Pancreas (tissue), 10 donors: ENCODE measurements around the gene EHD1. TPM values are rescaled to one million over a fixed set of nuclear protein-coding genes. Genes with fewer than 3 reads are reported as not detected.
A peak's percentile ranks its signal among the peaks of the same experiment; 100 is the strongest.

ENCODE experiments used
- ATAC-seq, 4 donors: fragments of 200-7000 bp; cut with Tn5 transposase; one replicate each; pipeline versions ENCODE4 v1.8.0 to v1.9.1; 2020; ENCODE audit warnings: mild to moderate bottlenecking in 4 of 4, moderate library complexity in 4 of 4
- DNase-seq, 6 donors: peaks; one replicate each; pipeline ENCODE4 v3.0.0-alpha.2; 2020
- FAIRE-seq: peaks from 2 replicates; lab custom pipeline; 2012; peaks lifted over from hg19 to GRCh38; lab: Jason Lieb, UNC
- H3K27ac ChIP-seq, 4 donors: fragments of 200-600 bp; sonication (generic); 1 replicate in 3 of 4; 2 replicates in 1 of 4; pipeline versions ENCODE4 v1.5.0 to v1.8.0; 2020
- H3K27me3 ChIP-seq, 4 donors: fragments of 200-600 bp; one replicate each; pipeline ENCODE4 v1.8.0; 2021
- H3K36me3 ChIP-seq, 3 donors: fragments of 200-600 bp; sonication (generic) in 1 of 3; one replicate each; pipeline versions ENCODE4 v1.5.0 to v1.8.0; 2020 to 2021
- H3K4me1 ChIP-seq, 3 donors: fragments of 200-600 bp; one replicate each; pipeline ENCODE4 v1.8.0; 2021
- H3K4me3 ChIP-seq, 4 donors: fragments of 200-600 bp; sonication (generic) in 2 of 4; one replicate each; pipeline versions ENCODE4 v1.5.0 to v1.8.0; 2020 to 2021
- H3K9me3 ChIP-seq, 4 donors: fragments of 200-600 bp; one replicate each; pipeline ENCODE4 v1.8.0; 2021
- WGBS, 2 donors: extraction: QIAGEN DNeasy Blood & Tissue Kit; methylation state at CpG; one replicate each; pipeline ENCODE4 v1.1.7; 2013; 5-methylcytosine and 5-hydroxymethylcytosine counted together
- intact Hi-C, 3 donors: fragments of 100-400 bp; cut with DNase I; formaldehyde crosslinking; loops; one replicate each; pipeline versions ENCODE4 v1.11.1 to v1.14.2; 2022
- polyA plus RNA-seq, 2 donors: library from polyadenylated mRNA; stranded (reverse); fragments of 200-250 nt; gene quantifications; one replicate each; pipeline ENCODE4 v1.2.3, GENCODE V29; 2013
- total RNA-seq, 6 donors: library from RNA; stranded (reverse); fragmentation: NEBNext Ultra II Directional in 4 of 6; extraction: Animal tissue kit (Norgen Biotek cat#: 25700) in 4 of 6; gene quantifications; one replicate each; pipeline versions ENCODE4 v1.2.1 to v1.2.4, GENCODE V29; 2021 to 2023
- TF ChIP-seq, protein P1 (sequence below), 4 donors: fragments of 200-600 bp; sonication (generic) in 3 of 4; IDR thresholded peaks; one replicate each; pipeline versions ENCODE4 v1.5.0 to v1.8.0; 2021; ENCODE audit warnings: antibody characterized with exemption in 4 of 4
- donor health status: healthy with polysubstance abuse.
- donor health status: DM: no; HTN: no; CAD: no; lungs with moderate emphysema.
- donor health status: DM: no; HTN: no; CAD: no.
- donor health status: control.
- donor health status: control.
- donor health status: Bipolar disorder and iron deficiency.
- donor health status: DM: yes; HTN: yes; CAD: no.
- donor health status: DM: no; HTN: no; CAD: no.
- donor health status: DM: no; HTN: no; CAD: no.
- donor health status: DM: yes; HTN: yes; CAD: no.

EHD1 gene
- total and polyA plus RNA-seq, 8 donors: 10.1 to 22.1 (median 16.8) TPM

DNA sequence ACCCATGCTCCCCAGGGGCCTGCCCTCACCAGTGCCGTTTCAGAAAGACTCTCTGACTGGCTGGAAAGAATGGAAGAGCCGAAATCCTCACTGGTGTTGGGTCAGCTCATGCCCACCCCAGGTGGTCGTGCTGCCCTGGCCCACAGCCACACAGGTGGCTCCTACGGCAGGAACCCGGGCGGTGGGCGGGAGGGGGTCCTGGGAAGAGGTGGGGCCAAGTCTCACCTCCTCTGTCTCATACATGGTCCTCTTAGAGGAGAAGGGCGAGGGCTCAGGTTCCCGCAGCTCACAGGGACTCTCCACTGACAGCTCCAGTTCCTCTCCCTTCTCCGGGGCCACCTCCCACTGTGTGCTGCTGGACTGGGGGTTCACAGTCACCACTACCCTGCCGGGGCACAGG, 30.3 kb upstream of the EHD1 start:
- Histone ChIP-seq H3K4me1 (no peaks in the 10 kb centered on the region), H3K27ac (no peak overlapping the region), H3K9me3 (no peaks in the 10 kb centered on the region), H3K4me3 (no peak overlapping the region), H3K36me3 (peaks cover 9 to 77% (median 49%) of the 10 kb centered on the region in 3 donors), H3K27me3 (no peaks in the 10 kb centered on the region)
- DNase-seq (peak in 1 of 6 donors; percentile 49), ATAC-seq (no peak), FAIRE-seq (no peak)
- WGBS, 2 donors: 88 to 90% methylated on average over 11 of the region's 11 CpGs
- TF ChIP-seq, protein P1, sequence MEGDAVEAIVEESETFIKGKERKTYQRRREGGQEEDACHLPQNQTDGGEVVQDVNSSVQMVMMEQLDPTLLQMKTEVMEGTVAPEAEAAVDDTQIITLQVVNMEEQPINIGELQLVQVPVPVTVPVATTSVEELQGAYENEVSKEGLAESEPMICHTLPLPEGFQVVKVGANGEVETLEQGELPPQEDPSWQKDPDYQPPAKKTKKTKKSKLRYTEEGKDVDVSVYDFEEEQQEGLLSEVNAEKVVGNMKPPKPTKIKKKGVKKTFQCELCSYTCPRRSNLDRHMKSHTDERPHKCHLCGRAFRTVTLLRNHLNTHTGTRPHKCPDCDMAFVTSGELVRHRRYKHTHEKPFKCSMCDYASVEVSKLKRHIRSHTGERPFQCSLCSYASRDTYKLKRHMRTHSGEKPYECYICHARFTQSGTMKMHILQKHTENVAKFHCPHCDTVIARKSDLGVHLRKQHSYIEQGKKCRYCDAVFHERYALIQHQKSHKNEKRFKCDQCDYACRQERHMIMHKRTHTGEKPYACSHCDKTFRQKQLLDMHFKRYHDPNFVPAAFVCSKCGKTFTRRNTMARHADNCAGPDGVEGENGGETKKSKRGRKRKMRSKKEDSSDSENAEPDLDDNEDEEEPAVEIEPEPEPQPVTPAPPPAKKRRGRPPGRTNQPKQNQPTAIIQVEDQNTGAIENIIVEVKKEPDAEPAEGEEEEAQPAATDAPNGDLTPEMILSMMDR (IDR thresholded peaks at IDR 0.05): no peak
- intact Hi-C loops: no loop called here

DNA sequence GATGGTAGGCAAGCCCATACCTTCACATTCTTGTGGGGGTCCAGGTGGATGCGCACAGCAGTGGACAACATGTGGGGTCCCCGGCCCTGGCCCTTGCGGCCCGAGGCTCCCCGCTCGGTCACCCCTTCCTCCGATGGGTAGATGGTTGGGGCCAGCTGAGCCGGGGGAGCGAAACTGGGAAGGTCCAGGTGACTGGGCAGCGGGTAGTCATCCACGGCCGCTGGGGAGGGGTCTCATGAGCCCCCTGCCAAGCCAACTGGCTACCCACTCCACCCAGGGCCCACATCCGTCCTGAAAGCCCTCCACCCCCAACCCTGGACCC, 27.9 kb upstream of the EHD1 start:
- ATAC-seq (no peak), DNase-seq (peak in 1 of 6 donors; percentile 62), FAIRE-seq (no peak)
- no peaks in the 10 kb centered on the region for H3K9me3 ChIP-seq
- H3K27me3 ChIP-seq: no peaks in the 10 kb centered on the region
- H3K27ac ChIP-seq: no peak overlapping the region
- H3K4me3 ChIP-seq: no peak overlapping the region
- intact Hi-C loops: no loop called here
- TF ChIP-seq, protein P1 (IDR thresholded peaks at IDR 0.05): no peak
- 95 to 100% methylated on average over 9 to 13 of the region's 13 CpGs for WGBS, 2 donors
- no peaks in the 10 kb centered on the region for H3K4me1 ChIP-seq
- peaks cover 9 to 76% (median 42%) of the 10 kb centered on the region in 3 donors for H3K36me3 ChIP-seq

DNA sequence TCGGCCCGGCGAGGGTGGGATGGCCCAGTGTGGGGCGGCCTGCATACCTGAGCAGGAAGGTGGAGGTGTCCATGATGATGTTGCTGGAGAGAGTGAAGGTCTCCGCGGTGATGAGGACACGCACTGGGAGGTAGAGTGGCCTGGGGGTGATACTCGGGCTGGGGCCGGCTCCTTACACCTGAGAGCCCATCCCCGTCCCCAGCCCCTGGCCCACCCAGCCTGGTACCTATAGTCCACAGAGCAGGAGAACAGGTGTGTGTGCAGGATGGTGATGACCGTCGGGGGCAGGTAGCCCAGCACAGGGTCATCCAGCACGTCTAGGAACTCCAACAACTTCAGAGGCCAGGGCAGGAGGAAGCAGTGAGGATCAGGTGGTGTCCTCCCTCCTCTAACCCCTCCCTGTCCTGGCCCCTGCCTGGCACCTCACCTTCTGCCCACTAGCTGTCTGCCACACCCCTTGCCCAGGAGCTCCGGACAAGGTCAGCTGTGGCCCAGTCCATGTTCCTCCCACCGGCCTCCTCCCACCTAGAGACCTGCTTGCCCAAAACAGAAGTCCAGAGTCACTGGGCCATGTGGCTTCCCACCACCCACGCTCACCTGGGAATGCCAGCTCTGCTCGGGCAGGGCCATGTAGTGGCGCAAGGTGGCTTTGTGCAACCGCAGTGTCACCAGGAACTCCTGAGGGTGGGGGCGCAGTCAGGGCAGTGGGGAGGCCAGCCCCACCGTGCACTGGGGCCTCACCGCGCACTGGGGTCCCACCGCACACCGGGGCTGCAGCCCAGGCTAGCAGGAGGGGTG, 27.3 kb upstream of the EHD1 start:
- FAIRE-seq: no peak
- H3K9me3 ChIP-seq: no peaks in the 10 kb centered on the region
- TF ChIP-seq, protein P1 (IDR thresholded peaks at IDR 0.05): no peak
- intact Hi-C loops: no loop called here
- H3K36me3 ChIP-seq: peaks cover 9 to 70% (median 38%) of the 10 kb centered on the region in 3 donors
- 93 to 95% methylated on average over 25 of the region's 25 CpGs for WGBS, 2 donors
- H3K27me3 ChIP-seq: no peaks in the 10 kb centered on the region
- H3K4me1 ChIP-seq: no peaks in the 10 kb centered on the region
- peak in 2 of 6 donors; percentile 28 to 63 for DNase-seq
- no peak overlapping the region for H3K4me3 ChIP-seq
- no peak for ATAC-seq
- H3K27ac ChIP-seq: no peak overlapping the region

DNA sequence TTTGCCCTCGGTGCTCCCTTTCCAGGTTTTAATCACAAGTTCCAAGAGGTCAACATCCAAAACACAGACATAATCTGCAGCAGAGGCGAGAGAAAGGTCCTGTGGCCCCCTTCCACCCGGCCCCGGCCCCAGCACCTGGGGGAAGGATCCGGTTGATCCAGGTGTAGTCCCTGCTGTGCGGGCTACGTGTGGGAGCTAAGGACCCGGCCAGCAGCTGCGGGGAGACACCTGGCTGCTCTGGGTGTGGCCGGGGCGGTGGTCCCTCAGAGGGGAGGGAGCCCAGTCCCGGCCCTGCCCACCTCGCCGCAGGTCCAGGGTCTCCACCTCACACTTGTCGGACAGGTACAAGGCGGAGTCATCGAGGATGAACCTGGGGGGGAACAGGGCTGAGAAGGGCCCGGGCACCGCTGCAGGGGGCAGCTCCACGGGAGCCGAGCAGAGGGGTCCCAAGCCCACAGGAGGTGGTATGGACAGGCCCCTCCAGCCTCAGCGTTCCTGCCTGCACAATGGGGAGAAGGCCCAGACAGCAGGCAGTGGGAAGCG, 24.9 kb upstream of the EHD1 start:
- DNase-seq: peak in 1 of 6 donors; percentile 58
- Histone ChIP-seq H3K27me3 (no peaks in the 10 kb centered on the region), H3K4me3 (no peak overlapping the region), H3K9me3 (no peaks in the 10 kb centered on the region), H3K4me1 (no peaks in the 10 kb centered on the region), H3K36me3 (peaks cover 11 to 50% (median 33%) of the 10 kb centered on the region in 3 donors), H3K27ac (no peak overlapping the region)
- FAIRE-seq: no peak
- TF ChIP-seq, protein P1 (IDR thresholded peaks at IDR 0.05): no peak
- no peak for ATAC-seq
- 92% methylated on average over 23 of the region's 23 CpGs for WGBS, 2 donors
- intact Hi-C loops: no loop called here
